Nephron (organoid): ENCODE data around the gene ZNF507.
A peak's percentile ranks its signal among the peaks of the same experiment; 100 is the strongest.
"Not testable (repeated sequence)": the region's sequence is repeated elsewhere in the genome, so short reads cannot be mapped to it uniquely, and the experiment has no call there.

Experiments
- H3K27ac Mint-ChIP-seq, 3 experiments: 2 replicates each; pipeline ENCODE4 v1.8.0; 2020; ENCODE audit warnings: mixed read lengths in 3 of 3, mild to moderate bottlenecking in 2 of 3, moderate library complexity in 1 of 3
- H3K27me3 Mint-ChIP-seq: 2 replicates; pipeline ENCODE4 v1.8.0; 2021; ENCODE audit warnings: low read depth, mild to moderate bottlenecking, moderate library complexity, mixed read lengths
- H3K36me3 Mint-ChIP-seq: 2 replicates; pipeline ENCODE4 v1.8.0; 2020; ENCODE audit warnings: low read depth, mixed read lengths
- H3K4me1 Mint-ChIP-seq: 2 replicates; pipeline ENCODE4 v1.8.0; 2020; ENCODE audit warnings: mixed read lengths
- H3K4me3 Mint-ChIP-seq, 3 experiments: 2 replicates each; pipeline ENCODE4 v1.8.0; 2020; ENCODE audit warnings: mild to moderate bottlenecking in 3 of 3, mixed read lengths in 3 of 3, moderate library complexity in 2 of 3
- H3K9me3 Mint-ChIP-seq: 2 replicates; pipeline ENCODE4 v1.8.0; 2020; ENCODE audit warnings: mixed read lengths
- TF ChIP-seq, protein P1 (sequence below), 3 experiments: fragments of 200-600 bp; sonication (generic); IDR thresholded peaks; one replicate each; pipeline ENCODE4 v1.5.0; 2021; ENCODE audit warnings: antibody characterized with exemption in 3 of 3; ENCODE audit not compliant: unreplicated experiment in 3 of 3

The ZNF507 gene

DNA sequence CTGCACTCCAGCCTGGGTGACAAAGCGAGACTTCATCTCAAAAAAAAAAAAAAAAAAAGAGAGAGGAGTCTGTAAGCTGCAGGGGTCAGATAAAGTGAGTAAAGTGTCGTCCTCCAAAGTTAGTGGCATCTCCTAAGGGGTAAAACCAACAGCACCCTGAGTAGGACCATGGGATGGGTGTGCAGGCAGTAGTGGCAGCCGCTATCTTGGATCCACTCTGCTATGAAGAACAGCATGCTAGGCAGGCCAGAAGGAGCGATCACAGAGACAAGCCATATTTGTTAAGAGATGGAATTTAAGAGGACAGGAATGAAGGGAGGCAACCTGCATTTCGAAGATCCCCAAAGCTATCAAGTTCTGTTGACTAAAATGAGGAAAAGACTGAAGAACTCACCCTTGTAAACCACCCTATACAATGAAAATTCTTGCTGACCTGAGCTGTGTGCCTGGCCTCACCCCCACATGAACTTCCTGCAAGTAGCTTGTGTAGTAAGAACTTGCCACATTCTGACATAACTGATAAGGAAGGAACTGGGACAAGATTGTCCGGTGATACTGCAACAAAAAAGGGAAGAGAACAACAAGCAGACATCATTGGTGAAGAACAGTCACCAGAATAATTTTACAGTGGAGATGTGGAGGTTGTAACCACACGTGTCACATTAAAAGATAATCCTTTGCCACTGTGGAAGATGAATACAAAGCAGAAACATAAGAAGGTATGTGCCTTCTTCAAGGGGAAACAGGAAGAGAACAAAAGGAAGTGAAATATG, 76.4 kb downstream of the ZNF507 start:
- TF ChIP-seq, protein P1, sequence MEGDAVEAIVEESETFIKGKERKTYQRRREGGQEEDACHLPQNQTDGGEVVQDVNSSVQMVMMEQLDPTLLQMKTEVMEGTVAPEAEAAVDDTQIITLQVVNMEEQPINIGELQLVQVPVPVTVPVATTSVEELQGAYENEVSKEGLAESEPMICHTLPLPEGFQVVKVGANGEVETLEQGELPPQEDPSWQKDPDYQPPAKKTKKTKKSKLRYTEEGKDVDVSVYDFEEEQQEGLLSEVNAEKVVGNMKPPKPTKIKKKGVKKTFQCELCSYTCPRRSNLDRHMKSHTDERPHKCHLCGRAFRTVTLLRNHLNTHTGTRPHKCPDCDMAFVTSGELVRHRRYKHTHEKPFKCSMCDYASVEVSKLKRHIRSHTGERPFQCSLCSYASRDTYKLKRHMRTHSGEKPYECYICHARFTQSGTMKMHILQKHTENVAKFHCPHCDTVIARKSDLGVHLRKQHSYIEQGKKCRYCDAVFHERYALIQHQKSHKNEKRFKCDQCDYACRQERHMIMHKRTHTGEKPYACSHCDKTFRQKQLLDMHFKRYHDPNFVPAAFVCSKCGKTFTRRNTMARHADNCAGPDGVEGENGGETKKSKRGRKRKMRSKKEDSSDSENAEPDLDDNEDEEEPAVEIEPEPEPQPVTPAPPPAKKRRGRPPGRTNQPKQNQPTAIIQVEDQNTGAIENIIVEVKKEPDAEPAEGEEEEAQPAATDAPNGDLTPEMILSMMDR (IDR thresholded peaks at IDR 0.05; ENCODE audit: unreplicated experiment in 3 of 3) = no peak
- Mint-ChIP-seq H3K4me3 (no peak overlapping the region), H3K9me3 (peaks cover 6% of the 10 kb centered on the region), H3K27me3 (no peaks in the 10 kb centered on the region), H3K36me3 (peaks cover 63% of the 10 kb centered on the region), H3K27ac (peak overlapping the region in 1 of 3 experiments; percentile 62), H3K4me1 (peaks cover 18% of the 10 kb centered on the region)

DNA sequence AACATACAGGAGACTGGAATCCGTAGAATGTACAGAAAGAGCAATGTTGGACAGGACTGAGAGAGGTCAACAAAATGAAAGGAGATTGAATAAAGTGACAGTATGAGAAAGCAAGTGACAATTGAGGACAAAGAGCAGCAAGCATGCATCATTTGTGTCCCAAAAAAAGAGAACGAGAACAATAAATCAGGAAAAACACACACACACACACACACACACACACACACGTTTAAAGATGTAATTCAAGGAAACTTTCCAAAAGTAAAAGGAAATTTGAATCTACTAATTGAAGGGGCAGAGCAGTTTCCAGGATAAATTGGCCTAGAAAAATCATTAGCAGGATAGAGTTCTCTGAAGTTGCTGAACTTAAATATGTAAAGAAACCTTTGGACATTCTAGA, 77.0 kb downstream of the ZNF507 start:
- H3K27me3 Mint-ChIP-seq = no peaks in the 10 kb centered on the region
- peaks cover 6% of the 10 kb centered on the region for H3K9me3 Mint-ChIP-seq
- TF ChIP-seq, protein P1 (IDR thresholded peaks at IDR 0.05; ENCODE audit: unreplicated experiment in 3 of 3) = no peak
- H3K4me1 Mint-ChIP-seq = peaks cover 22% of the 10 kb centered on the region
- H3K27ac Mint-ChIP-seq = peak overlapping the region in 1 of 3 experiments; percentile 62
- H3K36me3 Mint-ChIP-seq = peaks cover 63% of the 10 kb centered on the region
- H3K4me3 Mint-ChIP-seq = no peak overlapping the region

DNA sequence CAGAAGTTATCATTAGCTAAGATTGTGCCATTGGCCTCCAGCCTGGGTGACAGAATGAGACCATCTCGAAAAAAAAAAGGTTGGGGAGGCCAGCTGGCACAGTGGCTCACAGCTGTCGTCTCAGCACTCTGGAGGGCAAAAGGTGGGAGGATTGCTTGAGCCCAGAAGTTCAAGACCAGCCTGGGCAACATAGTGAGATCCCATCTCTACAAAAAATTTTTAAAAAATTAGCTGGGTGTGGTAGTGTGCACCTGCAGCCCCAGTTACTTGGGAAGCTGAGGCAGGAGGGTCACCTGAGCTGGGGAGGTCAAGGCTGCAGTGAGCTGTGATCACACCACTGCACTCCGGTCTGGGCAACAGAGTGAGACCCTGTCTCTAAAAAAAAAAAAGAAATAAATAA, 78.5 kb downstream of the ZNF507 start:
- H3K9me3 Mint-ChIP-seq = not testable (repeated sequence)

DNA sequence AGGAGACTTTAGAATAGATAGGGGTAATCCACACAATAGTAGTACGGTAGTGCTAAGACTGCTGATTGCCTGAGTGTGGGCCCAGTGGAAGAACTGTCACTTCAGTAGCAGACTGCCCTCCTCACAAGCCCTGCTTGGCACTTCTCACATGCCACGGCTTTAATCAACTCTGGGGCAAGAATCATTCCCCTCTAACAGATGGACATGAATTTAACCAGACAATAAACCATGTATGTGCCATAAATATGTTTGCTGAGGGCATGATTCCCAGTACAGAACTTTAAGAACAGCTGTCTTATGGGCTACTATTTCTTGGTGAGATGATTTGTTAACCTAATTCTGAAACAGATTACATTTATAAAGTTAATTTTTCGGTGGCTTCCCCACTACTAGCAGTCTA, 82.1 kb downstream of the ZNF507 start:
- H3K36me3 Mint-ChIP-seq = peaks cover 62% of the 10 kb centered on the region
- H3K4me1 Mint-ChIP-seq = peaks cover 25% of the 10 kb centered on the region
- TF ChIP-seq, protein P1 (IDR thresholded peaks at IDR 0.05; ENCODE audit: unreplicated experiment in 3 of 3) = no peak
- H3K9me3 Mint-ChIP-seq = peaks cover 6% of the 10 kb centered on the region
- H3K27ac Mint-ChIP-seq = peak overlapping the region in 1 of 3 experiments; percentile 39
- no peak overlapping the region for H3K4me3 Mint-ChIP-seq
- no peaks in the 10 kb centered on the region for H3K27me3 Mint-ChIP-seq

More for the DNA sequence above, 78.5 kb downstream of the ZNF507 start:
- H3K27ac Mint-ChIP-seq, H3K27me3 Mint-ChIP-seq, H3K4me3 Mint-ChIP-seq: not testable (repeated sequence)
- H3K36me3 Mint-ChIP-seq = peaks cover 65% of the 10 kb centered on the region
- peaks cover 30% of the 10 kb centered on the region for H3K4me1 Mint-ChIP-seq

DNA sequence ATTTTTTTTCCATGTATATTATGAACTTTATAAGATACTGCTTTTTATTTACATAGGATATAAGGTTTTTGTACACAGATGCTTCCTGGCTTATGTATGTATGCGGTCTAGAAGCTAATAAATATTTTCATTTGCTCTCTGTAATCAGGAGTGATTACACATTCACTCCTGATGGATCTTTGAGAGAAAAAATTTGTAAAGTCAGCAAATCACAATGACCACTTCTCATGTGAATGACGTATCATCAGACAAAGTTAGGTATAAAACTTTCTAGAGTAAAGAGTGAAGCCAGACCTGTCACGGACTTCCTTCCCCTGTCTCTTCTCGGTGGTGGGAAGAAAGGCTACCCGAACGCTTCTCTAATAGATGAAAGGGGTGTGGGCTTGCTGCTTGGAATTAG, 91.3 kb downstream of the ZNF507 start:
- H3K4me3 Mint-ChIP-seq = no peak overlapping the region
- no peaks in the 10 kb centered on the region for H3K4me1 Mint-ChIP-seq
- no peaks in the 10 kb centered on the region for H3K27me3 Mint-ChIP-seq
- TF ChIP-seq, protein P1 (IDR thresholded peaks at IDR 0.05; ENCODE audit: unreplicated experiment in 3 of 3) = no peak
- no peak overlapping the region for H3K27ac Mint-ChIP-seq
- no peaks in the 10 kb centered on the region for H3K9me3 Mint-ChIP-seq
- peaks cover 57% of the 10 kb centered on the region for H3K36me3 Mint-ChIP-seq

DNA sequence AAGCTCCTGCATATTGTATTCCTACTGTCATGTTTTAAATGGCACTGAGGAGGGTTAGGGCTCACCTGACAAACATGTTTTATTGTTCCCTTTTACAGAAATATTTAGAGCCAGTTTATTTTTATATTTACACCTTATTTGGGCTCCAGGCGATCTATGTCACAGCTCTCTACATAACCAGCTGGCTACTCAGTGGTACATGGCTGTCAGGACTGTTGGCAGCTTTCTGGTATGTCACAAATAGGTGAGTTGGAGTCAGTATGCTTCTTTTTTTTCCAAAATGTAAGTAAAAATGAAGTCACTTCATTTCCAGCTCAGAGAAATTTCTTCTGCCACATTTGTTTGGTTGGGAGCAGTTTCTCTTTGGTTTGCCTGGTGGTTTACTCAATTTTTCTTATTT, 91.7 kb downstream of the ZNF507 start:
- H3K4me3 Mint-ChIP-seq = no peak overlapping the region
- TF ChIP-seq, protein P1 (IDR thresholded peaks at IDR 0.05; ENCODE audit: unreplicated experiment in 3 of 3) = no peak

More for the DNA sequence above, 91.7 kb downstream of the ZNF507 start:
- Mint-ChIP-seq H3K27me3 (no peaks in the 10 kb centered on the region), H3K9me3 (no peaks in the 10 kb centered on the region), H3K36me3 (peaks cover 59% of the 10 kb centered on the region), H3K27ac (no peak overlapping the region), H3K4me1 (no peaks in the 10 kb centered on the region)
